K562 (cell line): ENCODE results near the gene ECSIT. TPM values are rescaled to one million over a fixed set of nuclear protein-coding genes. Genes with fewer than 3 reads are reported as not detected.

Experiments used
- DEAF1 ChIP-seq: fragments of 450-650 bp; formaldehyde crosslinking; IDR thresholded peaks from 2 replicates; pipeline ENCODE4 v1.4.0; 2020; ENCODE audit warnings: mild to moderate bottlenecking, moderate library complexity
- EGR1 ChIP-seq: fragments of 450-650 bp; conservative IDR thresholded peaks from 2 replicates; pipeline ENCODE4 v1.6.1; 2017; ENCODE audit warnings: mild to moderate bottlenecking
- FOSL1 ChIP-seq: fragments of 200-800 bp; sonication (Bioruptor generic); conservative IDR thresholded peaks from 2 replicates; pipeline ENCODE4 v1.6.1; 2016; ENCODE audit warnings: missing genetic modification characterization, missing compliant biosample characterization
- HOXB6 ChIP-seq: fragments of 250-450 bp; sonication (Bioruptor Pico); IDR thresholded peaks from 2 replicates; pipeline ENCODE4 v1.5.1; 2022; ENCODE audit warnings: mild to moderate bottlenecking, borderline replicate concordance
- MNT ChIP-seq, 2 experiments: fragments of 450-650 bp; conservative IDR thresholded peaks; 2 replicates each; pipeline ENCODE4 v1.6.1; 2017; ENCODE audit warnings: mild to moderate bottlenecking in 2 of 2, moderate library complexity in 2 of 2
- PHB2 ChIP-seq: fragments of 450-650 bp; IDR thresholded peaks from 2 replicates; pipeline ENCODE4 v1.6.1; 2017; ENCODE audit warnings: low read depth
- PHF20 ChIP-seq: fragments of 450-650 bp; IDR thresholded peaks from 2 replicates; pipeline ENCODE4 v1.6.1; 2018; ENCODE audit not compliant: partially characterized antibody
- SP1 ChIP-seq: sonication (generic); formaldehyde crosslinking; IDR thresholded peaks from 2 replicates; pipeline ENCODE4 v1.8.1; 2022; ENCODE audit warnings: mild to moderate bottlenecking, missing genetic modification reagents
- TRIM24 ChIP-seq, 2 experiments: fragments of 450-650 bp; IDR thresholded peaks; 2 replicates each; pipeline ENCODE4 v1.6.1; 2016
- XRCC4 ChIP-seq: IDR thresholded peaks from one replicate; pipeline ENCODE4 v1.6.1; 2011; ENCODE audit not compliant: insufficient read depth, insufficient read length; ENCODE audit errors: extremely low read depth
- ZBTB40 ChIP-seq, 2 experiments: fragments of 450-650 bp in 1 of 2; sonication (generic) in 1 of 2; formaldehyde crosslinking in 1 of 2; IDR thresholded peaks; 2 replicates each; pipeline versions ENCODE4 v1.7.1 to v1.9.0; 2016 to 2022; ENCODE audit warnings: inconsistent platforms in 1 of 2, mild to moderate bottlenecking in 1 of 2, missing genetic modification reagents in 1 of 2
- ZNF740 ChIP-seq, 3 experiments: fragments of 200-800 bp in 1 of 3; sonication (Bioruptor generic) in 1 of 3; sonication (generic) in 1 of 3; formaldehyde crosslinking in 1 of 3; IDR thresholded peaks; 2 replicates each; pipeline versions ENCODE4 v1.6.1 to v1.8.0; 2016 to 2022; ENCODE audit warnings: mild to moderate bottlenecking in 2 of 3, missing compliant biosample characterization in 2 of 3, missing genetic modification characterization in 2 of 3, missing genetic modification reagents in 1 of 3
- polyA plus RNA-seq, 8 experiments: library from polyadenylated mRNA; depleted of rRNA in 4 of 8; stranded (reverse) in 5 of 8; unstranded in 3 of 8; fragments of >200 nt; fragmentation: Nextera tagmentation in 2 of 8; fragmentation: Illumina TruSeq in 1 of 8; extraction: Ambion mirVana in 2 of 8; extraction: Trizol in 1 of 8; gene quantifications; 2 replicates each; pipeline versions ENCODE4 v1.2.1 to v1.2.3, GENCODE V29; 2011 to 2014; ENCODE audit warnings: inconsistent platforms in 1 of 8, missing spikeins in 1 of 8
- total RNA-seq, 7 experiments: library from RNA; depleted of rRNA in 6 of 7; stranded (reverse); fragments of >200 nt in 6 of 7; fragmentation: Illumina TruSeq in 2 of 7; extraction: Trizol in 2 of 7; gene quantifications; 2 replicates each; pipeline versions ENCODE4 v1.2.1 to v1.2.3, GENCODE V29; 2011 to 2021; ENCODE audit warnings: low replicate concordance in 1 of 7

The ECSIT gene
- total and polyA plus RNA-seq, 9 of the 15 experiments (the other 6 are each of a cell fraction or from before 2014, with no cell fraction given), result 1.1 to 82.5 (median 43.9) TPM

- no peak for TF ChIP-seq TRIM24 (IDR thresholded peaks at IDR 0.05)
- TF ChIP-seq FOSL1 (tag), result no peak
- no peak for TF ChIP-seq PHB2
- TF ChIP-seq MNT (conservative IDR thresholded peaks at IDR 0.05), result peak; percentile 64 to 87
- TF ChIP-seq XRCC4, result no peak
- peak; percentile 65 for TF ChIP-seq EGR1
- peak; percentile 67; the same call in 1 of the 2 replicates for TF ChIP-seq ZNF740 (CRISPR knock-in tag; IDR thresholded peaks at IDR 0.05)
- TF ChIP-seq ZNF740 (tag; IDR thresholded peaks at IDR 0.05), result no peak
- TF ChIP-seq DEAF1 (CRISPR knock-in tag), result no peak
- peak; percentile 26 for TF ChIP-seq PHF20
- no peak for TF ChIP-seq HOXB6 (CRISPR knock-in tag)
- TF ChIP-seq ZBTB40 (IDR thresholded peaks at IDR 0.05), result no peak
- 0 out of 2 replicates have a peak, but pooled peaks have one; percentile 21 for TF ChIP-seq ZBTB40 (CRISPR knock-in tag; IDR thresholded peaks at IDR 0.05)
- TF ChIP-seq SP1 (CRISPR knock-in tag), result peak; percentile 86
Observed at GRCh38 chr19:11479090-11479897, 49.6 kb downstream of the ECSIT start (continued).
